Measurements from ENCODE around the gene SLC24A5.

SLC24A5 gene

GRCh38 chr15:48185529-48185928, 64.7 kb downstream of the SLC24A5 start:
- TF ChIP-seq CTCF (IDR thresholded peaks at IDR 0.05), result no peak

GRCh38 chr15:48186271-48186670, 65.5 kb downstream of the SLC24A5 start:
- TF ChIP-seq CTCF (IDR thresholded peaks at IDR 0.05), result no peak

GRCh38 chr15:48190932-48191573, 70.3 kb downstream of the SLC24A5 start:
- no peak for TF ChIP-seq CTCF (IDR thresholded peaks at IDR 0.05)

GRCh38 chr15:48191574-48192225, 70.9 kb downstream of the SLC24A5 start, which contains the start of gene CTXN2:
CTXN2 (plus strand) TSS chr15:48191665; CDS start chr15:48201301, 9,636 bp downstream.
- no peak for TF ChIP-seq CTCF (IDR thresholded peaks at IDR 0.05)

All from LNCAP (cell line).